ACC112 (cell line): ENCODE results near the gene MYO5A.
"Not testable (repeated sequence)": the region's sequence is repeated elsewhere in the genome, so short reads cannot be mapped to it uniquely, and the experiment has no call there.

ENCODE experiments used
- H2AFZ ChIP-seq: fragments of 200-600 bp; sonication (generic); one replicate; pipeline ENCODE4 v1.6.0; 2017; ENCODE audit warnings: antibody characterized with exemption, low read length; ENCODE audit not compliant: unreplicated experiment
- H3K27ac ChIP-seq: fragments of 200-600 bp; sonication (generic); 2 replicates; pipeline ENCODE4 v1.5.1; 2014; ENCODE audit warnings: low read depth, mild to moderate bottlenecking, antibody characterized with exemption, low read length, moderate library complexity
- H3K27me3 ChIP-seq: fragments of 200-600 bp; sonication (generic); 2 replicates; pipeline ENCODE4 v1.6.1; 2014; ENCODE audit warnings: mild to moderate bottlenecking, antibody characterized with exemption, low read length, moderate library complexity, mixed read lengths; ENCODE audit not compliant: insufficient read depth
- H3K36me3 ChIP-seq: fragments of 200-600 bp; sonication (generic); 2 replicates; pipeline ENCODE4 v1.6.1; 2016; ENCODE audit warnings: mild to moderate bottlenecking, antibody characterized with exemption, low read length, moderate library complexity, mixed read lengths; ENCODE audit not compliant: insufficient read depth
- H3K4me1 ChIP-seq: fragments of 200-600 bp; sonication (generic); one replicate; pipeline ENCODE4 v1.6.1; 2016; ENCODE audit warnings: low read length, mixed read lengths; ENCODE audit not compliant: insufficient read depth, unreplicated experiment, control insufficient read depth
- H3K4me3 ChIP-seq: fragments of 200-600 bp; sonication (generic); 2 replicates; pipeline ENCODE4 v1.5.1; 2014; ENCODE audit warnings: mild to moderate bottlenecking, low read depth, low read length
- H3K79me2 ChIP-seq: fragments of 200-600 bp; sonication (generic); one replicate; pipeline ENCODE4 v1.6.0; 2016; ENCODE audit warnings: low read length; ENCODE audit not compliant: control insufficient read depth, unreplicated experiment, insufficient read depth

Gene MYO5A

GRCh38 chr15:52563501-52564060 is 34.9 kb upstream of the MYO5A start:
- peaks cover 24% of the 10 kb centered on the region for H3K4me1 ChIP-seq
- H3K27ac ChIP-seq: no peak overlapping the region
- H3K79me2 ChIP-seq: peaks cover 99% of the 10 kb centered on the region
- H3K27me3 ChIP-seq: no peaks in the 10 kb centered on the region
- H3K4me3 ChIP-seq: no peak overlapping the region
- H3K36me3 ChIP-seq: peaks cover 16% of the 10 kb centered on the region; the same call in 1 of the 2 replicates
- no peak overlapping the region for H2AFZ ChIP-seq

DNA sequence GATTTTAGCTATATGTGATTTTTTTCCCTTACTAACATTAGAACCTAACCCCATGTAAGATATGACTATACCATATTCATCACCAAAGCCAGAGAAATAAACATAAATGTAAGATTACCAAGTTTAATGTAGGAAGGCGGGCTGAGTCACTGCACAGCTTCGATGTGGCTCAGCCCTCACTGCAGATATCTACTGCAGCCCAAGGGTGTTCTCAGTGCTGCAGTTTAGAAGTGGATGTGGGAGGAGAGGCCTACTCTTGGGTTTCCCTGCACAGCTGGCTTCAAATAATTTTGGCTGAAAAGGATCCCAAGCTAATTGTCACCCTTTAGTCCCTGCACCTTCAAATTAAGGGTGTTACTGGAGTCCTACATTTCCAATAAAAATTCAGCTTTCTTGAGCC is 30.9 kb upstream of the MYO5A start:
- H3K27me3 ChIP-seq: no peaks in the 10 kb centered on the region
- no peak overlapping the region for H3K4me3 ChIP-seq
- peaks cover 25% of the 10 kb centered on the region for H3K4me1 ChIP-seq
- H2AFZ ChIP-seq: no peak overlapping the region
- H3K79me2 ChIP-seq: peaks cover 94% of the 10 kb centered on the region
- H3K27ac ChIP-seq: no peak overlapping the region
- H3K36me3 ChIP-seq: peaks cover 26% of the 10 kb centered on the region

- no peak overlapping the region for H3K27ac ChIP-seq
- no peak overlapping the region for H3K4me3 ChIP-seq
- H2AFZ ChIP-seq: no peak overlapping the region
- peaks cover 24% of the 10 kb centered on the region for H3K36me3 ChIP-seq
- peaks cover 25% of the 10 kb centered on the region for H3K4me1 ChIP-seq
- no peaks in the 10 kb centered on the region for H3K27me3 ChIP-seq
- H3K79me2 ChIP-seq: peaks cover 93% of the 10 kb centered on the region
These were observed 30.3 kb upstream of the MYO5A start for GRCh38 chr15:52559022-52559421.

DNA sequence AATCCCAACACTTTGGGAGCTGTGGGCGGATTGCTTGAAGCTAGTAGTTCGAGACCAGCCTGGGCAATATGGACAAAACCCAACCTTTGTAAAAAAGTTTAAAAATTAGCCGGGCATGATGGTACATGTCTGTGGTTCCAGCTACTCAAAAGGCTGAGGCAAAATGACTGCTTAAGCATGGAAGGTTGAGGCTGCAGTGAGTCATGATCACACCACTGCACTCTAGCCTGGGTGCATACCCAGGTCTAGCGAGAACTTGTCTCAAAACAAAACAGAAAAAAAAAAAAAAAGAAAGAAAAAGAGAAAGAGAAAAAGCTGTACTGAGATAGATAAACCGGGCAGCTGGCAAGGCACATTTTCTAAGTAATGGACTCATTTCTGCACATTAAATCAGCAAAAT is 29.5 kb upstream of the MYO5A start:
- Histone ChIP-seq H3K4me3 (no peak overlapping the region), H3K36me3 (peaks cover 23% of the 10 kb centered on the region), H3K79me2 (peaks cover 92% of the 10 kb centered on the region), H3K27ac (peak overlapping the region; percentile 58), H3K4me1 (peaks cover 25% of the 10 kb centered on the region), H3K27me3 (no peaks in the 10 kb centered on the region), H2AFZ (no peak overlapping the region)

- Histone ChIP-seq H2AFZ (no peak overlapping the region), H3K36me3 (peaks cover 23% of the 10 kb centered on the region), H3K4me1 (peaks cover 25% of the 10 kb centered on the region), H3K4me3 (no peak overlapping the region), H3K27ac (no peak overlapping the region), H3K27me3 (no peaks in the 10 kb centered on the region), H3K79me2 (peaks cover 84% of the 10 kb centered on the region)
These were observed 28.6 kb upstream of the MYO5A start for GRCh38 chr15:52557274-52557641.

DNA sequence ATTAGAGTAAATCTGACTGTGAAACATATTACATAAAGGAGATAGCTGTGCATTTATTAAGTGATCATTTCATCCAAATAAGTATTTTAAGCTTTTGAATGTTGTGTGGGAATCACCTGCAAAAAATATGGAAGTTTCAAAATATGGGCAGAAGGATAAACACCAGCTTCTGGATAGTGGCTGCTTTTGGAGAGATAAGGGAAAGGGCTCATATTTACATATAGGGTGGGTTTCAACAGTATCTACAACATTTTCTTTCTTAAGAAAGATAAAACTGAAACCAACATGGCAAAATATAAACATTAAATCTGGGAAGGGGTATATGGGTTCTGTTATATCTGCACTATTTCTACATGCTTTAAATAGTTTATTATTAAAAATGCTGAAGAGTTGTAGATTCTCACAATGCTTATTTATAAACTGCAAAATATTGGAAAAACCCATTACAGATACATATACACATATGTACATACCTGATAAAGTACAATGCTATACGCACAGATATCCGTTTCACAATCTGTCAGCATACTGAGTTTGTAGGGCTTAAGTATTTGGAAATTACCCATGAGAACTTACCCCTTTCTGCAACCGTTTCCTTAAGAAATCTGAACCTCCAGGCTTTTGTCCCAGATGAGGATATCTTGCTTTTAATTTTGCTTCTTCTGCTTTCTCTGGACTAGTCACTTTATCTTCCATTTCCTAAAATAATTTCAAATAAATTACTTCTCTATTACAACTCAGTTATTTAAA is 28.0 kb upstream of the MYO5A start:
- peaks cover 28% of the 10 kb centered on the region for H3K36me3 ChIP-seq
- H3K4me1 ChIP-seq: peaks cover 25% of the 10 kb centered on the region
- peaks cover 78% of the 10 kb centered on the region for H3K79me2 ChIP-seq
- H3K27me3 ChIP-seq: no peaks in the 10 kb centered on the region
- no peak overlapping the region for H3K27ac ChIP-seq
- H2AFZ ChIP-seq: no peak overlapping the region
- H3K4me3 ChIP-seq: no peak overlapping the region

GRCh38 chr15:52552303-52552702 is 23.6 kb upstream of the MYO5A start:
- Histone ChIP-seq H3K27ac (no peak overlapping the region), H3K4me3 (no peak overlapping the region), H3K79me2 (peaks cover 36% of the 10 kb centered on the region), H2AFZ (no peak overlapping the region), H3K4me1 (no peaks in the 10 kb centered on the region), H3K27me3 (no peaks in the 10 kb centered on the region), H3K36me3 (peaks cover 41% of the 10 kb centered on the region)

GRCh38 chr15:52551762-52552161 is 23.1 kb upstream of the MYO5A start:
- no peak overlapping the region for H2AFZ ChIP-seq
- H3K4me3 ChIP-seq: no peak overlapping the region
- no peaks in the 10 kb centered on the region for H3K4me1 ChIP-seq
- peaks cover 31% of the 10 kb centered on the region for H3K79me2 ChIP-seq
- no peaks in the 10 kb centered on the region for H3K27me3 ChIP-seq
- H3K36me3 ChIP-seq: peaks cover 39% of the 10 kb centered on the region
- no peak overlapping the region for H3K27ac ChIP-seq

- H3K4me3 ChIP-seq, H3K27ac ChIP-seq, H3K4me1 ChIP-seq, H3K27me3 ChIP-seq, H2AFZ ChIP-seq: not testable (repeated sequence)
- peaks cover 25% of the 10 kb centered on the region for H3K79me2 ChIP-seq
- peaks cover 33% of the 10 kb centered on the region for H3K36me3 ChIP-seq
These were observed 22.5 kb upstream of the MYO5A start for GRCh38 chr15:52551186-52551585.

- no peaks in the 10 kb centered on the region for H3K27me3 ChIP-seq
- H3K4me3 ChIP-seq: no peak overlapping the region
- H3K4me1 ChIP-seq: no peaks in the 10 kb centered on the region
- H3K36me3 ChIP-seq: peaks cover 18% of the 10 kb centered on the region
- H3K27ac ChIP-seq: no peak overlapping the region
- H3K79me2 ChIP-seq: no peaks in the 10 kb centered on the region
- no peak overlapping the region for H2AFZ ChIP-seq
These were observed 17.5 kb upstream of the MYO5A start for GRCh38 chr15:52546031-52546751.
